HuH-7.5 (cell line): ENCODE results near the gene BCKDK.
"Not testable (repeated sequence)": the region's sequence is repeated elsewhere in the genome, so short reads cannot be mapped to it uniquely, and the experiment has no call there.

Experiments
- DNase-seq: peaks from one replicate; pipeline ENCODE4 v3.0.0; 2011; ENCODE audit warnings: low spot score

Gene BCKDK

GRCh38 chr16:31127182-31127581, 19.0 kb downstream of the BCKDK start:
- no peak for DNase-seq

- no peak for DNase-seq
These were observed 20.8 kb downstream of the BCKDK start for GRCh38 chr16:31128711-31129567.

DNA sequence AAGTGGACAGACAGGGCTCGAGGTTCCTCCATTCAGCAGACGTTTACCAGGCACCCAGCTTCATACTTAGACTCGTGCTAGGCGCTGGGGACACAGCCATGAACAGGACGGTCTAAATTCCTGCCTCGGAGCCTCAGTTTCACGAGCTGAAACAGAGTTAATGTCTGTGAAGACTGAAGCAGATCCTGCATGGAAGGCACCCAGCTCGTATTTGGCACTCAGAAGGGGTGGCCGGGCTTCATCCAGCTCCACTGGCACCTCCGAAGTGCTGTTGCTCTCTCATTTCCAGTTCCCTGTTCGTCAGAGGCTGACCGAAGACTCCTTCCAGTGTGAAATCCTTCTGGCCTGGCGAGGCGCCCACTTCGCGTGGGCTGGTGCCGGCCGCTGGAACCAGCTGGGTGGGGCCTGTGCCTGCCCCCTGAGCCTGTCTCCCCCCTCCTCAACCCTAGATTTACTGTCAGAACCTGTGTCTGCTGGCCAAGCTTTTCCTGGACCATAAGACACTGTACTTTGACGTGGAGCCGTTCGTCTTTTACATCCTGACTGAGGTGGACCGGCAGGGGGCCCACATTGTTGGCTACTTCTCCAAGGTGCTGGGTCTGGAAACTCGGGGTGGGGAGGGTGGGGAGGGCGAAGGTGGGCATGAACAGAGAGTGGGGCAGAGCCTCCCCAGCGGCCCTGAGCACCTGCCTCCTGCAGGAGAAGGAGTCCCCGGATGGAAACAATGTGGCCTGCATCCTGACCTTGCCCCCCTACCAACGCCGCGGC, 21.6 kb downstream of the BCKDK start:
- DNase-seq: no peak

GRCh38 chr16:31130336-31130891, 22.2 kb downstream of the BCKDK start:
- no peak for DNase-seq

- DNase-seq: no peak
These were observed 22.7 kb downstream of the BCKDK start for GRCh38 chr16:31130899-31131298.

- no peak for DNase-seq
These were observed 23.2 kb downstream of the BCKDK start for GRCh38 chr16:31131416-31131815.

- DNase-seq: no peak
These were observed 23.7 kb downstream of the BCKDK start for GRCh38 chr16:31131841-31132271.

DNA sequence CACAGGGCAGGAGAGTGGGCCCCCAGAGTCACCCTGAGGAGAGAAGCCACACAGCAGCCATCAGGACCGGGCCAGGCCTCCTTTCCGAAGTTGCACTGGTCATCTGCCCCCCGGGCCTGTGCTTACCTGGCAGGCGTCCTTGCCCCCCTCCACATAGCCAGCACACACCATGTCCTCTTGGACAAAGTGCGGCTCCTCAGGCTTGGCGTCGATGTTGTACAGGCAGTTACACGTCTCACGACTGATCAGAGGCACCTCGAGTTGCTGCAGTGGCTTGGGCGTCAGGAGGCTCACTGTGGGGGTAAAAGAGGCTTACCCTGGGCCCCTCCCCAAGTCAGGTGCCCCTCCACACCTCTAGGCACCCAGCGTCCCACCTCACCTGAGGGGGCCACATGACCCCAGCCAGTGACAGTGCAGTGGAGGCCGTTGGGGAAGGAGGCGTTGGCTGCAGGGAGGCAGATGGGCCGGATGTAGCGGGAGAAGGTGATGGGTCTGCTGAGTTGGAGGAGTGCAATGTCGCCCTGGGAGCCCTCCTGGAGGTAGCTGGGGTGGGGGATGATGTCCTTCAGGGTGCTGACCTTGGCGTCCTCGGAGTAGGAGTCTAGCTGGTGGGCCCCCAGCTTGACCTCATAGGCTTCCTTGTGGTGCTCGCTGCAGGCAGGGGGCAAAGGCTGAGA, 24.3 kb downstream of the BCKDK start:
- DNase-seq: no peak

DNA sequence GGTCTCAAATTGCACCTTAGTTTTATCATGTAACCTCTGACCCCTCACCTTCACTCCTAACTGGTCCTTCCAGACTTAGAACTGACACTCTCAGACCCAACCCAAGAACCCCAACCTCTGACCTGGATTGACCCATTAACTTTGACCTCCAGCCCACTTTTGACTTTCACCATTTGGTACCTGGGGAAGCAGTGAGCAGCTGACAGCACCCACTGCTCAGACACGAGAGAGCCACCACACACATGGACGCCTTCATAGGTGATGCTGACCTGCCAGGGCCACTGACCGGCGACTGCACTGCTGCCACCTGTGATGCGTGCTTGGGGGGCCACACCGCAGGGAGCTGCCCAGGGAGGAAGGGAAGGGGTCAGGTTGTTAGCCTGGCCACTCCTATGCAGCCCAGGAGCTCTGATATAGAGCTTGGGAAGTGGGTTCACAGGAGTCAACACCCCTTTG, 24.9 kb downstream of the BCKDK start:
- no peak for DNase-seq

GRCh38 chr16:31134091-31134571, 25.9 kb downstream of the BCKDK start:
- no peak for DNase-seq

GRCh38 chr16:31134625-31135534, 26.7 kb downstream of the BCKDK start:
- DNase-seq: no peak

GRCh38 chr16:31135535-31136286, 27.5 kb downstream of the BCKDK start, which contains the start of gene PRSS8:
TSS of gene PRSS8 (minus strand) at chr16:31135727. CDS start at chr16:31135498, 229 bp downstream.
- DNase-seq: no peak

GRCh38 chr16:31136287-31136662, 28.1 kb downstream of the BCKDK start:
- no peak for DNase-seq

DNA sequence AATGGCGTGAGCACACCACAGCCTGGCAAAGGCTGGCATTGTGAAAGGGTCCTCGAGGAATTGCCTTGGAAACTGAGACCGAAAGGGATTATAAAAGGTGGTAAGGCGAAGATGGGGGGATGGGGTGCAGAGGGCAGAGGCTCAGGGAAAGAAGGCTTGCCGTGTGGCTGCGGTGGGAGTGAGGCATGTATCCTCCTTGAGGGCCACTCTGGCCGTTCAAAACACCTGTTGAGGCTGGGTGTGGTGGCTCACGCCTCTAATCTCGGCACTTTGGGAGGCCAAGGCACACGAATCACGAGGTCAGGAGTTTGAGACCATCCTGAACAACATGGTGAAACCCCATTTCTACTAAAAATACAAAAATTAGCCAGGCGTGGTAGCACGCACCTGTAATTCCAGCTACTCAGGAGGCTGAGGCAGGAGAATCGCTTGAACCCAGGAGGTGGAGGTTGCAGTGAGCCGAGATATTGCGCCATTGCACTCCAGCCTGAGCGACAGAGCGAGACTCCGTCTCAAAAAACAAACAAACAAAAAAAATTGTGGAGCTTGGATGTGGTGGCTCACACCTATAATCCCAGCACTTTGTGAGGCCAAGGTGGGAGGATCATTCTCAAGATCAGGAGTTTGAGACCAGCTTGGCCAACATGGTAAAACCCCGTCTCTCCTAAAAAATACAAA, 28.8 kb downstream of the BCKDK start:
- DNase-seq: not testable (repeated sequence)

DNA sequence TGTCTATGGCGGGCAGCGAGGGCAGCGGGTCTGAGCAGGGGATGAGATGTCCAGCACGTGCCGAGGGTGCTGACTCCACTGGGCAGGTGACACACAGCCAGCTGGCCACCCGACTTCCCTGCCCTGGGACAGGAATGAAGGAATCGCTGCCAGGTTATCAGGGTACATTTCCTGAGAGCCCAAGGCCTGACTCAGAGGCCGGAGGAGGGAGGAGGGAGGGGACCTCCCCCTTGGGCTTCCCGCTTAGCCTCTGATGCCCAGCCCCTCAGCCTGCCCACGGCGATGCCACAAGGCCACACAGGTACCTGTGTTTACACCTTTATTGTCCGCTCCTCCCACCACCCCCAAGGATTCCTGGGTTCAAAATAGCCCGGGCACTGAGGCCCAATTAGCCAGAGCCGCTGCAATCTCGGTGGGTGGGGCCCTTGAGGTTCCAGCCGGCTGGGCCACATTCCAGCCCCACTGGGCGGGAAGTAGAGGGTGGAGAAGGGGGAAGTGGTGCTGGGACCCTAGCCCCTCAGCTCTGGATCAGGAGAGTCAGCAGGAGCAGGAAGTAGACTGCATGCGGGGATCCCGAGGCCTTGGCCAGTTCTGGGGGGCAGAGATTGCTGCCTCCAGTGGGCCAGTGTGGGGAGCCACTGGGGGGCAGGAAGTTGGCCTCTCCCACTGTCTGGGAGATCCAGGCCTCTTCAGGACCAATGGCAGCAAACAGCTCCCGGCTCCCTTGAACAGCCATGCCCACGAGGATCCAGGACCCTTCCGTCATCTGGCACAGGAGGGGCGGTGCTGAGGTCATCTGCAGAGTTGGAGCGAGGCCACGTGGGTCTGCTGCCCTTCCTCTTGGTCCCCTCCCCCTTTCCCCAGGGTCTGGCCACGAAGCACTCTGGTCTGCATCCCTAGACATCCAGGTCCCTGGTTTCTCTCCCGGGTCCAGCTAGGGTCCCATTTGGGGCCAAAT, 30.7 kb downstream of the BCKDK start:
- DNase-seq: no peak

- DNase-seq: not testable (repeated sequence)
These were observed 32.9 kb downstream of the BCKDK start for GRCh38 chr16:31141071-31141469.

DNA sequence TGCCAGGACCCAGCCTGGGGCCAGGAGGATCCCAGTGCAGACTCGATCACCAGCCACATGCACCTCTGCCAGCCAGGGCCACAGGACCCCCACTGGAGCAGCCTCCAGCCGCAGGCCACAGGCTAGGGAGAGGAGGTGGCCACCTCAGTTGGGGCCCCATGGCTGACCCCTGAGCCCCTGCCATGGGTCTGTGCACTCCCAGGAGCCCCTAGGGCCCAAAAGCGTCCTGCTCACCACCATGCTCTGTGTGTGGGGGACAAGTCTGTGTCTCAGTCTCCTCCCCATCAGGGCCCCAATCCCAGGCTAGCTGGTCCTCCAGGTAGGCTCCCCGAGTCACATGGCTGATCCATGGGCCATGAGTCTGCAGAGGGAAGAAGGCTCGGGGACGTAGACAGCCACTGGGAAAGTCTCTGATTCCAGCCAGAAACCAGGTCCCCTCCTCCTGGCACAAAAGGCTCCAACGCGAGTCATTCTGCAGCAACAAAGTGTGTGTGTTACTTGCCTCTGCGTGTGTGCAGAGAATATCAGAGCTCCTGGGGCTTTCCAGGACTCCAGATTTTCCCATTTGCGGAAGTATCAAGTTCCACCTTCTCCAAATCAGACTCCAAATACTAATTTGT, 33.4 kb downstream of the BCKDK start:
- DNase-seq: no peak
